Superior temporal gyrus (tissue), 1 donor: ENCODE data around the gene FREY1.

ENCODE experiments used
- DNase-seq: peaks from one replicate; pipeline ENCODE4 v3.0.0-alpha.2; 2016; ENCODE audit errors: extremely low spot score

FREY1 gene

DNA sequence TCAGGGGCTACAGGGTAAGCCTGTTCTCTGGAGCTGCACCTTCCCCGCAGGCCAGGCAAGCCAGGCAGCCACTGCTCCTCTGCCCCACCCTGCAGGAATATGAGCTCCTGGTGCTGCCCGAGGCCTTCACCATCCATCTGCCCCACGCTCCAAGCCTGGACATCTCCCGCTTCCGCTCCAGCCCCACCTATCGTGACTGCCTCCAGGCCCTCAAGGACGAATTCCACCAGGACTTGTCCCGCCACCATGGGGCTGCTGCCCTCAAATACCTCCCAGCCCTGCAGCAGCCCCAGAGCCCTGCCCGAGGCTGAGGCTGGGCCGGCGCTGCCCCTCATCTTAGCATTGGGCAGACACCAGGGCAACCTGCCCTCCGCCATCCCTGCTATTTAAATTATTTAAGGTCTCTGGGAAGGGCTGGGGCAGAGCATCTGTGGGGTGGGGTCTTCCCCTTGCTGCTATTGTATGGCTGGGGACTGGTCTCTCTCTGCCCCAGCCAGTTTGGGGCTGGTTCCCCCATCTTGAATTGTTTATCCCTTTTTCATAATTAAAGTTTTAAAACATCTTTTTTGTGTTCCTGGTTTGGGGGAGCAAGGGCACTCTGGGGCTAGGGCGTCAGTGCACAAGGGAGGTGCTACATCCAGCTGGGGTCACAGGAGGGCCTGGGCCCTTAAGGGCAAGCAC is 21.6 kb upstream of the FREY1 start:
- DNase-seq: no peak

GRCh38 chr11:45927684-45928413 is 20.8 kb upstream of the FREY1 start:
- DNase-seq: no peak

GRCh38 chr11:45927332-45927683 is 20.2 kb upstream of the FREY1 start:
- no peak for DNase-seq

- no peak for DNase-seq
Observed at GRCh38 chr11:45926536-45927331, 19.7 kb upstream of the FREY1 start.

DNA sequence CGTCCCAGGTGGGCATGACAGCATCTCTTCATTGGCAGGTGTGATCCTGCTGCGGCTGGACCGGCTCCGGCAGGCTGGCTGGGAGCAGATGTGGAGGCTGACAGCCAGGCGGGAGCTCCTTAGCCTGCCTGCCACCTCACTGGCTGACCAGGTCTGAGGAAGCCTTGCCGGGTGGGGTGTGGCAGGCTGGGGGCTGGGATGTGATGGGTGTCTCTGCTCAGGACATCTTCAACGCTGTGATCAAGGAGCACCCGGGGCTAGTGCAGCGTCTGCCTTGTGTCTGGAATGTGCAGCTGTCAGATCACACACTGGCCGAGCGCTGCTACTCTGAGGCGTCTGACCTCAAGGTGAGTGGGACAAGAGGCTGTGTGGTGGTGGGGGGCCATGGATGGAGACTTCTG is 18.9 kb upstream of the FREY1 start:
- no peak for DNase-seq

DNA sequence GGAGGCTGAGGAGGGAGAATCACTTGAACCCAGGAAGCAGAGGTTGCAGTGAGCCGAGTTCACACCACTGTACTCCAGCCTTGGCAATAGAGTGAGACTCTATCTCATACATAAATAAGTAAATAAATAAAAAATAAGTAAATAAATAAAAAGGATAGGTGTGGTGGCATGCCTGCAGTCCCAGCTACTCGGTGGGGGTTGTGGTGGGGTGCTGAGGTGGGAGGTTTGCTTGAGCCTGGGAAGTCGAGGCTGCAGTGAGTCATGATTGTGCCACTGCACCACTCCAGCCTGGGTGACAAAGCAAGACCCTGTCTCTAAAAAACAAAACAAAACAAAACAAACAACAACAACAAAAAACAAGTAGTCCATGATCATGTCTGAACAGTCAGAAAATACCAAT is 18.5 kb upstream of the FREY1 start:
- DNase-seq: no peak

- no peak for DNase-seq
Observed at GRCh38 chr11:45924927-45925326, 17.9 kb upstream of the FREY1 start.

GRCh38 chr11:45924036-45924915 is 17.2 kb upstream of the FREY1 start:
- no peak for DNase-seq

DNA sequence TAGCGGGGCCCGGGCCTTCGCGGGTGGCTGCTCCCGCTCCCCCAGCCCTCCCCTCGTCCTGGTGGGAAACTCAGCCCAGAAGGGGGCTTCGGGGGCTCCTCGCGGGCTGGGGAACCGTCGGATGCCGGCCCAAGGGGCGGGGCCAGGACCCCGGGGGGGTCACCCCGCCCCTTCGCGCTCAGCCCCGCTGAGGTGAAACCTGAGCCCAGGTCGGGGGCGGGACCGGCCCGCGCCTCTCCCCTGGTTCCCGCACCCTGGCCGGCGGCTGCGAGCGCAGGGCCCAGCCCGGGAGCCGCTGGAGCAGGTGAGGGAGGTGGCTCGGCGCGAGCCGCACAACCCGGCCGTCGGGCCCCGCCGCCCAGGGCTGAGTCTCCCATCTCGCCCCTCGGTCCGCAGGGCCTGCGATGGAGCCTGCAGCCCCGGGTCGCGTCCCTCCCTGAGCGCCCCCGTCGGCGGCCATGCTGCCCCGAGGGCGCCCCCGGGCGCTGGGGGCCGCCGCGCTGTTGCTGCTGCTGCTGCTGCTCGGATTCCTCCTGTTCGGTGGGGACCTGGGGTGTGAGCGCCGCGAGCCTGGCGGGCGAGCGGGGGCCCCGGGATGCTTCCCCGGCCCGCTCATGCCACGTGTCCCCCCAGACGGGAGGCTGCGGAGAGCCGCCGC is 15.5 kb upstream of the FREY1 start, which contains the start of gene LARGE2:
LARGE2 (plus strand) TSS at position 232 of the 658 bp plus-strand sequence; CDS start at position 459, 227 bp downstream.
- DNase-seq: no peak

- no peak for DNase-seq
Observed at GRCh38 chr11:45921561-45922424, 14.7 kb upstream of the FREY1 start.

GRCh38 chr11:45920531-45921477 is 13.7 kb upstream of the FREY1 start:
- no peak for DNase-seq

DNA sequence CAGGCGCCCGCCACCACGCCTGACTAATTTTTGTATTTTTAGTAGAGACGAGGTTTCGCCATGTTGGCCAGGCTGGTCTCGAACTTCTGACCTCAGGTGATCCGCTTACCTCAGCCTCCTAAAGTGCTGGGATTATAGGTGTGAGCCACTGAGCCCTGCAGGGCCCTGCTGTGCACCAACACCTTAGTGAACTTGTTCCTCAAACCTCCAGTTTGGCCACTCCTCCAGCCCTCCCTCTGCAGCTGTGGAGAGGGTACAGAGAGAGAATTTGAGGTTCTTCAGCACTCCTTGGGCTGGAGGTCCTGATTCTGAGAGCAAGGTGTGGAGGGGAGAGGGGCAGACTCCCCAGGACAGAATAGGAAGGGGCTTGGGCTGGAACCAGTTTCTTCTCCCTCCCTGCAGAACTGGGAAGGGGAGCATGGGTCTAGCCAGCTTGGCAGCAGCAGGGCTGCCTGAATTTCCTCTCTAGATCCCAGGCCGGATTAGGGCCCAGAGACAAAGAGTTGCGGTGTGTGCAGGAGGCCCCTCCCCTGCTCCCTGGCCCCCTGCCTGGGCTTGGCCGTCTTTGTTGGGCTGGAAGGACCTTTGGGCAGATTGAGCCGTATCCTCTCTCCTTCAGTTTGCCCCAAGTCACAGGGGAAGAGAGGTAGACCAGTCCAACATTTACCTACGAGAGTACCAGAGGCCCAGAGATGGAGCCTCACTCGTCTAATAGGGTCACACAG is 12.9 kb upstream of the FREY1 start:
- DNase-seq: no peak

- DNase-seq: no peak
Observed at GRCh38 chr11:45918962-45919675, 12.0 kb upstream of the FREY1 start.

DNA sequence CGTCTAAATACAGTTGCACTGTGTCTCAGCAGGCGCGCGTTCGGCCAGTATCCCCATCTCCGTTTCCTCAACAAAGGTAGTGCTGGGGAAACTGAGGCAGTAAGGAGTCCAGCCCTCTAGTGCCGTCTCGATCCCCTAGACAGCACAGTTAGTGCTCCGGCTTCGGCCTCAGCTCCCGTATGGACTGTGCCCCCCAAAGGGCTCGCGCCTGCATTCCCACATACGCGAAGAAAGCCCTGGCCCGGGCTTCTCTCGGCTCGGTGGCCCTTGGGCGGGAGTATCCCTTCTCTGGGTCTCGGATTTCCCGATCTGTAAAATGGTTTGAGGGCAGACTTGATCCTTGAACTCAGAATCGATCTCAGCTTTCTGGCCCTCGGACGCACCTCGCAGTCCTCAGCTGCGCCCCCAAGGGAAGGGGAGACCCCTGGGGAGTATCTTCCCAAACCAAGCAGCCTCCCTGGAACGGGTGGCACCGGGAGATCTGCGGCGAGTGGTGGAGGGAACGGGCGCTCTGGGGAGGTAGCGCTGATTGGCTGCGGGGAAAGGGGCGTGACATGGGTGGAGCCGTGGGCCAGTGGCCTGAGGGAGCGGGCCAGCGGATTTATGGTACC is 11.4 kb upstream of the FREY1 start:
- peak; percentile 87 for DNase-seq

GRCh38 chr11:45917623-45918330 is 10.7 kb upstream of the FREY1 start, which contains the start of gene PEX16:
PEX16 (minus strand) TSS chr11:45917877; CDS start chr11:45917811, 66 bp downstream.
- DNase-seq: peak; percentile 98

GRCh38 chr11:45917286-45917622 is 10.2 kb upstream of the FREY1 start:
- DNase-seq: no peak

GRCh38 chr11:45915446-45915845 is 8.4 kb upstream of the FREY1 start:
- no peak for DNase-seq
